ENCODE data around the gene CACNG4. TPM values are rescaled to one million over a fixed set of nuclear protein-coding genes. Genes with fewer than 3 reads are reported as not detected.

Gene CACNG4
- total RNA-seq, 2 donors from 2014 or later: 9.5 to 12.9 TPM

- Histone ChIP-seq H3K9me3 (no peaks in the 10 kb centered on the region), H3K36me3 (no peaks in the 10 kb centered on the region), H3K27me3 (replicated peaks; ENCODE audit: insufficient read depth) (no peaks in the 10 kb centered on the region), H3K4me3 (no peak overlapping the region), H3K27ac (no peak overlapping the region), H3K4me1 (replicated peaks) (no peaks in the 10 kb centered on the region)
- no peak for DNase-seq (ENCODE audit: low spot score)
- intact Hi-C loops (cut with DNase I): no loop called here
- no peak for TF ChIP-seq POLR2AphosphoS5 (IDR thresholded peaks at IDR 0.05)
- TF ChIP-seq, protein P1, sequence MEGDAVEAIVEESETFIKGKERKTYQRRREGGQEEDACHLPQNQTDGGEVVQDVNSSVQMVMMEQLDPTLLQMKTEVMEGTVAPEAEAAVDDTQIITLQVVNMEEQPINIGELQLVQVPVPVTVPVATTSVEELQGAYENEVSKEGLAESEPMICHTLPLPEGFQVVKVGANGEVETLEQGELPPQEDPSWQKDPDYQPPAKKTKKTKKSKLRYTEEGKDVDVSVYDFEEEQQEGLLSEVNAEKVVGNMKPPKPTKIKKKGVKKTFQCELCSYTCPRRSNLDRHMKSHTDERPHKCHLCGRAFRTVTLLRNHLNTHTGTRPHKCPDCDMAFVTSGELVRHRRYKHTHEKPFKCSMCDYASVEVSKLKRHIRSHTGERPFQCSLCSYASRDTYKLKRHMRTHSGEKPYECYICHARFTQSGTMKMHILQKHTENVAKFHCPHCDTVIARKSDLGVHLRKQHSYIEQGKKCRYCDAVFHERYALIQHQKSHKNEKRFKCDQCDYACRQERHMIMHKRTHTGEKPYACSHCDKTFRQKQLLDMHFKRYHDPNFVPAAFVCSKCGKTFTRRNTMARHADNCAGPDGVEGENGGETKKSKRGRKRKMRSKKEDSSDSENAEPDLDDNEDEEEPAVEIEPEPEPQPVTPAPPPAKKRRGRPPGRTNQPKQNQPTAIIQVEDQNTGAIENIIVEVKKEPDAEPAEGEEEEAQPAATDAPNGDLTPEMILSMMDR (IDR thresholded peaks at IDR 0.05): no peak
- TF ChIP-seq POLR2A (IDR thresholded peaks at IDR 0.05): no peak
- 90% methylated on average over 6 of the region's 6 CpGs for WGBS
Observed at GRCh38 chr17:66946251-66946650, 18.3 kb upstream of the CACNG4 start.

GRCh38 chr17:66947311-66947710 is 17.2 kb upstream of the CACNG4 start:
- Histone ChIP-seq H3K4me3 (no peak overlapping the region), H3K9me3 (no peaks in the 10 kb centered on the region), H3K27me3 (replicated peaks; ENCODE audit: insufficient read depth) (no peaks in the 10 kb centered on the region), H3K27ac (no peak overlapping the region), H3K36me3 (no peaks in the 10 kb centered on the region), H3K4me1 (replicated peaks) (peaks cover 3% of the 10 kb centered on the region)
- intact Hi-C loops (cut with DNase I): no loop called here
- no peak for TF ChIP-seq POLR2A (IDR thresholded peaks at IDR 0.05)
- no peak for TF ChIP-seq POLR2AphosphoS5 (IDR thresholded peaks at IDR 0.05)
- TF ChIP-seq, protein P1 (IDR thresholded peaks at IDR 0.05): no peak
- DNase-seq (ENCODE audit: low spot score): no peak
- 69% methylated on average over 6 of the region's 6 CpGs for WGBS

- Histone ChIP-seq H3K27ac (no peak overlapping the region), H3K27me3 (replicated peaks; ENCODE audit: insufficient read depth) (no peaks in the 10 kb centered on the region), H3K4me1 (replicated peaks) (peaks cover 6% of the 10 kb centered on the region), H3K9me3 (no peaks in the 10 kb centered on the region), H3K36me3 (no peaks in the 10 kb centered on the region), H3K4me3 (no peak overlapping the region)
- TF ChIP-seq, protein P1 (IDR thresholded peaks at IDR 0.05): no peak
- TF ChIP-seq POLR2AphosphoS5 (IDR thresholded peaks at IDR 0.05) (no peak), POLR2A (IDR thresholded peaks at IDR 0.05) (no peak)
- intact Hi-C loops (cut with DNase I): no loop called here
- no peak for DNase-seq (ENCODE audit: low spot score)
- 81% methylated on average over 11 of the region's 11 CpGs for WGBS
Observed at GRCh38 chr17:66948061-66948750, 16.3 kb upstream of the CACNG4 start.

- Histone ChIP-seq H3K9me3 (no peaks in the 10 kb centered on the region), H3K27ac (no peak overlapping the region), H3K4me1 (replicated peaks) (peaks cover 6% of the 10 kb centered on the region), H3K4me3 (no peak overlapping the region), H3K27me3 (replicated peaks; ENCODE audit: insufficient read depth) (no peaks in the 10 kb centered on the region), H3K36me3 (no peaks in the 10 kb centered on the region)
- WGBS: 49% methylated on average over 10 of the region's 10 CpGs
- TF ChIP-seq POLR2A (IDR thresholded peaks at IDR 0.05) (no peak), POLR2AphosphoS5 (IDR thresholded peaks at IDR 0.05) (peak; percentile 13)
- TF ChIP-seq, protein P1 (IDR thresholded peaks at IDR 0.05): no peak
- no peak for DNase-seq (ENCODE audit: low spot score)
- intact Hi-C loops (cut with DNase I): no loop called here
Observed at GRCh38 chr17:66949501-66949900, 15.0 kb upstream of the CACNG4 start.

DNA sequence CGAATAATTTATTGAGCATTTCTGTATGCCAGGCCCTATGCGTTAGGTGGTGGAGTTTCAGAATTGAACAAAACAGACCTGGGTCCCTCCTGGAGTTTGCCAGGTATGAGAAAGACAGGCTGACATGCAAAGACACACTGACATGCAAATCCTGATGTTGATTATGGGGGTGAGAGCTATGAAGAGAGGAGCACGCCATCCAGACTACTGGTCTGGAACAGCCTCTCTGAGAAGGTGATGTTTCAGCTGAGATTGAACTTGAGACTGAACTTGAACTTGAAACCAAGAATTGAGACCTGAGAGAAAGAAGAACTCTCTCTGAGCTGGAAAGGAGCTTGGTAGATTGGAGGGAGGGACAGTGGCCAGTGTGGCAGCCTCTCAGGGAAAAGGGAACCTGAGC is 14.2 kb upstream of the CACNG4 start:
- H3K27ac ChIP-seq: no peak overlapping the region
- no peak for TF ChIP-seq POLR2A (IDR thresholded peaks at IDR 0.05)
- no peak overlapping the region for H3K4me3 ChIP-seq
- intact Hi-C loops (cut with DNase I): no loop called here
- no peaks in the 10 kb centered on the region for H3K36me3 ChIP-seq
- H3K27me3 ChIP-seq (replicated peaks; ENCODE audit: insufficient read depth): no peaks in the 10 kb centered on the region
- DNase-seq (ENCODE audit: low spot score): no peak
- H3K9me3 ChIP-seq: no peaks in the 10 kb centered on the region
- H3K4me1 ChIP-seq (replicated peaks): peaks cover 6% of the 10 kb centered on the region
- WGBS: 93% methylated on average over 3 of the region's 3 CpGs
